ENCODE data around the gene EPN3.

GRCh38 chr17:50505591-50506130 lies 26.9 kb upstream of the EPN3 start:
- no peak for TF ChIP-seq CTCF (optimal IDR thresholded peaks at IDR 0.05 in 1 of 3, IDR thresholded peaks at IDR 0.05 in 1 of 3, conservative IDR thresholded peaks at IDR 0.05 in 1 of 3; ENCODE audit: extremely low read depth in 1 of 3, insufficient read depth in 2 of 3, low read length in 3 of 3)
- TF ChIP-seq EZH2 (IDR thresholded peaks at IDR 0.05; ENCODE audit: low read length), result no peak

All from keratinocyte (primary cell).